Measurements from ENCODE around the gene ADAMTS18.

ADAMTS18 gene

DNA sequence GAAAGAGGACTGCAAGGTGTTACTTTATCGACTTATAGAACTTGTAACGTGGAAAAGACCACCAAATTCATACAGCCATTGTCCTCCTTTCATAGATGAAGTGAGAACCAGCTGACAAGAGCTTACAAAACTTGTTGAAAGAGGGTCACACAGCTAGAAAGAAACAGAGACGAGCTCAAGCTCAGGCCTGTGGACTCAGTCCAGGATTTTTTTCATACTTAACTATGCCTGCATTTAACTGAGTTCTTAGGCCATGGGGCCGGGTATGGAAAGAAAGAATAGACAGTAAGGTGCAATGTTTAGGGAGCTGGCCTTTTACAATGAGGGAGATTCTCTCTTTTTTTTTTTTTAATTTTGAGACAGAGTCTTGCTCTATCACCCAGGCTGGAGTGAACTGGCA lies 106.1 kb downstream of the ADAMTS18 start:
- DNase-seq (ENCODE audit: low read depth in 2 of 2) = no peak

GRCh38 chr16:77328274-77328673 lies 106.6 kb downstream of the ADAMTS18 start:
- no peak for DNase-seq (ENCODE audit: low read depth in 2 of 2)

GRCh38 chr16:77327717-77328116 lies 107.1 kb downstream of the ADAMTS18 start:
- no peak for DNase-seq (ENCODE audit: low read depth in 2 of 2)

- no peak for DNase-seq (ENCODE audit: low read depth in 2 of 2)
These were observed 110.1 kb downstream of the ADAMTS18 start for GRCh38 chr16:77324729-77325128.

GRCh38 chr16:77323695-77324094 lies 111.1 kb downstream of the ADAMTS18 start:
- no peak for DNase-seq (ENCODE audit: low read depth in 2 of 2)

- no peak for DNase-seq (ENCODE audit: low read depth in 2 of 2)
These were observed 112.1 kb downstream of the ADAMTS18 start for GRCh38 chr16:77322757-77323156.

DNA sequence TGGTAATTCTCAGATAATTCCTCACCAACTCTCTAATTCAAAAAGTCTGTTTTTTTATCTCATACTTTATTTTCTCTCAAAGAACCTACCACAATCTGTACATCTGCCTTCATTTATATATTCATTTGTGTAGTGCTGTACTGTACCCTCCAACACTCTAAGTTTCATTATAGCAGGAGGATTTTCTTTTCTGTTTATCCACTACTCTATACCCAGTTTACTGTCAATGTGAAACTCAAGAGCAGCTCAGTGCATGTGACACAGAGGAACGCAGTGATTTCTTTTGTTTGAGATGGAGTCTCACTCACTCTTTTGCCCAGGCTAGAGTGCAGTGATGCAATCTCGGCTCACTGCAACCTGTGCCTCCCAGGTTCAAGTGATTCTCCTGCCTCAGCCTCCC lies 117.8 kb downstream of the ADAMTS18 start:
- DNase-seq (ENCODE audit: low read depth in 2 of 2) = no peak

DNA sequence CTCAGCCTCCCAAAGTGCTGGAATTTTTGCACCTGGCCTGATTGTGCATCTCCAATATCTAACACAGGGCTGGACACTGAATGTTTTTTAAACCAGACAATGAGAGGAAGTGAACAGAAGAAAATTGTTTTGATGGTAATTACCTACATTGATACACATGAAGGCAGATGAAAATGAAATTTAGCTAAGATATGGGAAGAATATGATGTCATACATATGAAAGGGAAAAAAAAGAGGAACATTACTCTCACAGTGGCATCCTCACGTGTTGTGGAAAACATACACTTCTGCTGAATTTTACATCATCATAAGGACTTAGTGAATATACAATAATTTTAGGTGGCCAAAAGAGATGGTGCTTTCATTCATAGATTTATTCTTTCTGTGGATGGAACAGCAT lies 124.0 kb downstream of the ADAMTS18 start:
- DNase-seq (ENCODE audit: low read depth in 2 of 2) = no peak

- no peak for DNase-seq (ENCODE audit: low read depth in 2 of 2)
These were observed 126.7 kb downstream of the ADAMTS18 start for GRCh38 chr16:77308163-77308561.

DNA sequence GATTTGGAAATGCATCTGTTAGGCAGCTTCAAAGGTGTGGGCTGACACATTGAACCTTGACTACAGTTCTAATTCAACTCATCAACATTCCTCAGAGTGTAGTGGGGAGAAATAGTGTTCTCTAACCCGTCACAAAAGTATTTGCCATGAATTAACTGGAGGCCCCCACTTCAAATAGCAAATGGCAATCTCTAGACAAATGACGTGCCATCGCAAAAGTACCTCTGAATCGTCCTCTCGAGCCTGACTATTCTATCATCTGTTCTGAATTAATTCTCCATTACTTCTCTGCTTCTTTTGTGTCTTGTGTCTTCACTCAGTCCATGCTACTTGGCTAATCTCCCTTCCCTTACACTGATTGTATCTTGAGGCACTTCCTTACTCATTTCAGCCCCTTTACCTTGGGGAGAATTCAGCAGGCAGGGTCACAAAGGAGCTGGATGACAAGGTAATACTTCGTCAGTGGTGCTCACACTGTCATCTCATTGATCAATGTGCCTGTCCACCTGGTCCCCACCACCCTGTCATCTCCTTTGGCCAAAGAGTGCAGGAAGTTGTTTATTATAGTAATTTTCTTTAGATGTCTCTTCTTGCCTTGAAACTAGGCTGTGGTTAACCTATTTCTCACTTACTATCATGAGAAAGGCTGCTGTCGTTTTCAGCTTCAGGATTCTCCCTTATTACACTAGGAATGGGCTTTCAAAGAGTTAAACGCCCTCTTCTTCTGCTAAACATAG lies 127.2 kb downstream of the ADAMTS18 start:
- DNase-seq (ENCODE audit: low read depth in 2 of 2) = no peak

- no peak for DNase-seq (ENCODE audit: low read depth in 2 of 2)
These were observed 128.8 kb downstream of the ADAMTS18 start for GRCh38 chr16:77306075-77306474.

- no peak for DNase-seq (ENCODE audit: low read depth in 2 of 2)
These were observed 130.0 kb downstream of the ADAMTS18 start for GRCh38 chr16:77304877-77305276.

GRCh38 chr16:77304134-77304533 lies 130.7 kb downstream of the ADAMTS18 start:
- DNase-seq (ENCODE audit: low read depth in 2 of 2) = no peak

GRCh38 chr16:77302674-77303073 lies 132.2 kb downstream of the ADAMTS18 start:
- no peak for DNase-seq (ENCODE audit: low read depth in 2 of 2)

DNA sequence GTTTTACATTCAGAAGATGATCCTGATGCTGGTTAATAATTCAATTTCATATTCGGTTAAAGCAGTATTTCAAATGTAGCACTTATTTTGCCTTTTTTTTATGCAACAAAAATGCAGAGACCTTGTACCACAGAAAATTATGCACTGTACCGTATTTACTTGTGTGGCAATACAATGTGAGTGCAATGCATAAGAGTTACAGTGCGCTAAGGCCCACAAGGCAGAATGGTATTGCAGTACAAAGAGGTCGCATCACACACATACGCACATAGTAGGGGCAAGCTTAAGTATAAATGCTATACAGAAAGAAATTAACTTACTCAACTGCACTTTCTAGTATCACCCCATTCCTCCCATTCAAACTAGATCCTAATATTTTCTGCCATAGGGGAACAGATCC lies 132.6 kb downstream of the ADAMTS18 start:
- DNase-seq (ENCODE audit: low read depth in 2 of 2) = no peak

DNA sequence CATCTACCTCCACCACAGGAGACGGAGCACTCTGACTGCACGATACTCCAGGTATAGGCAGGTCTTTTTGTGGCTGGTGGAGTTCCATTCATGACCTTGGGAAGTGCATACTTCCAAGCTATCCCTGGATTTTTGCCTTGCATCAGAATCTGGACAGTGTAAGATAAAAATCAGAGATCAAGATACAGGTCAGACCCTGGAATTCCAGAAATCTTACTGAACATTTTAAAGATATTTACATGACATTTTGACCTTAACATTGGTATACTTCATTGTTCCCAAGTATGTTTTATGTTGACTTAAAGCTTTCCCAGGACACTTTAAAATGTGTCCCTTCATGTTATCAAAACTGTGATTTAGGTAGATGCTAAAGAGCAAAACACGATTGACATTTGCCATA lies 134.6 kb downstream of the ADAMTS18 start:
- DNase-seq (ENCODE audit: low read depth in 2 of 2) = no peak

- DNase-seq (ENCODE audit: low read depth in 2 of 2) = no peak
These were observed 135.4 kb downstream of the ADAMTS18 start for GRCh38 chr16:77299395-77299794.

DNA sequence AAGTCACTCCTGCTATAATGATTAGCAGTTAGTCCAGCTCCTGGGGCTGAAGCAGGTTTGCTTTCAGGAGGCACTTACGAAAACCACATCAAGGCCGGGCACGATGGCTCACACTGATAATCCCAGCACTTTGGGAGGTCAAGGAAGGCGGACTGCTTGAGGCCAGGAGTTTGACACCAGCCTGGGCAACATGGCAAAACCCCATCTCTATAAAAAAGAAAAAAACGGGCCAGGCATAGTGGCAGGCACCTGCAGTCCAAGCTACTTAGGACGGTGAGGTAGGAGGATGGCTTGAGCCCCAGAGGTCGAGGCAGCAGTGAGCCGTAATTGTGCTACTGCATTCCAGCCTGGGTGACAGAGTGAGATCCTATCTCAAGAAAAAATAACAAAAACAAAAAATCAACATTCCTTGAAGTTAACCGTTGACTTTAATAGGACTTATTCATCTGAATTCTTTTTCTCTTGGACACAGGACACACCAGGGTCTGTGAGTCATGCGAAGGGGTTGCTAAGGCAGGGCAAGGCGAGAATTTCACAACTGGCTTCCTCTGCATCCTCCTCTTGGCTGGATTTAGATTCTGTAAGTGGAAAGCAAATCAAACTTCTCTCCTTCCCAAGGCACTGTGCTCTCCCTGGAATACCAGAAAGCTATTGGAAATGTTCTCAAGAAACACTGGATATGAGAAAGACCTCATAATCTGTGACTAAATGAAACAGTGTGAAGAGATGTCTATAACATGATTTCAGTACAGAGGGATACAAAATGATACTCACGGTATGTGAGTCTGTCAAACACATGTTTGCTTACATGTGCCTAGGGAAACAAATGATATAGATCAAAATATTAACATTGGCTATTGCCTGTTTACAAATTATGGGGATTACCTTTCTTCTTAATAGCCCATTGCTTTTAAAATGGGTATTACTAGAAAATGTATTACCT lies 136.1 kb downstream of the ADAMTS18 start:
- no peak for DNase-seq (ENCODE audit: low read depth in 2 of 2)

DNA sequence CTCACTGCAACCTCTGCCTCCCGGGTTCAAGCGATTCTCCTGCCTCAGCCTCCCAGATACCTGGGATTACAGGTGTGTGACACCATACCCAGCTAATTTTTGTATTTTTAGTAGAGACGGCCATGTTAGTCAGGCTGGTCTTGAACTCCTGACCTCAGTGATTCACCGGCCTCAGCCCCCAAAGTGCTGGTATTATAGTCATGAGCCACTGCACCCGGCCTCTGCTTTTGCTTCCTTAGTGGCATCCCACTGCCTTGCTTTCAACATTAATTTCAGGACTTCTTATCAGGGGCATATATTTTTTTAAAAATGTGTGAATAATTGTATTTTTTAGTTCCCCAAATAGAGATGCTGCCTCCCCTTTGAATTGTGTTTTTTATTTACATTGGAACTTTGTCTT lies 136.8 kb downstream of the ADAMTS18 start:
- no peak for DNase-seq (ENCODE audit: low read depth in 2 of 2)

DNA sequence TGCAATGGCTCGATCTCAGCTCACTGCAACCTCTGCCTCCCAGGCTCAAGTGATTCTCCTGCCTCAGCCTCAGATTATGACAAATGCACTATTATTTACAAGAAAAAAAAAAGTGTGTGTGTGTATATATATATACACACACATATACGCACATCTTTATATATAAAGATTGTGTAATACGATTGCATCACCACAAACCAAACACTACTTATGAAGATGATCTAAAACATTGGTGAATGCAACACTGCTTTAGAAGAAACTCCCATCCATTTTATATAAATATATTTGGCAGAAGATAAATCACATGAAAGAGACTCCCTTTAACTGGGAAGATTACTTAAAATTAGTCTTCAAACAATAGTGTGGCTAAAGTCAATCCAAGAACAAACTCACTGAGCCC lies 138.9 kb downstream of the ADAMTS18 start:
- no peak for DNase-seq (ENCODE audit: low read depth in 2 of 2)

DNA sequence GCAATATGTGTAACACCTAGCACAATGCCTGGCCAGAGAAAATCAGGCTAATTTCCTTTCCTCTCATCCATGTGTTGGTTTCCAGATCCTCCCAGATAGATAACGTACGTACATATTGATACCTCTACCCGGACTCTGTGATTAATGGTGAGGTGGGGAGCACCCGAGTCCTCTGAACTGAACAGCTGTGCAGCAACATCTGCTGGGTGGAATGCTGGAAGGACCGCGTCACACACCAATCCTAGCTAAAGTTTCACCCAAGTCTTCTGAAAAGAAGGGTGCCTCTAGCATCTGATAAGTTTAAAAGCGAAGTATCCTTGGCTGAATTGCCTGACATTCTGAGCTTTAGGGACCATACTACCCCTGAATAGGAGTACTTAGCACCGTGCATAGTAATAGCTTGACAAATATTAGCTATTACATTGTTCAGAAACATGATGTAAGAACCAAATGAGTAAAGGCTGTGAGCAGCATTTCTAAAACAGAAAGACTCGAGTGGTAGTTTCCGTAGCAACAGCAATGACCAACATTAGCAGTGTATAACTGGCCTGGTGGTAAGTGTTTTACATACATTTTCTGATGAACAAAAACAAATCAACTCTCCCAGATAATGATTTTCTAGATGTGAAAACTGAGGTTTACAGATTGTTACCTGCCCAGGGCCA lies 144.3 kb downstream of the ADAMTS18 start:
- no peak for DNase-seq (ENCODE audit: low read depth in 2 of 2)

DNA sequence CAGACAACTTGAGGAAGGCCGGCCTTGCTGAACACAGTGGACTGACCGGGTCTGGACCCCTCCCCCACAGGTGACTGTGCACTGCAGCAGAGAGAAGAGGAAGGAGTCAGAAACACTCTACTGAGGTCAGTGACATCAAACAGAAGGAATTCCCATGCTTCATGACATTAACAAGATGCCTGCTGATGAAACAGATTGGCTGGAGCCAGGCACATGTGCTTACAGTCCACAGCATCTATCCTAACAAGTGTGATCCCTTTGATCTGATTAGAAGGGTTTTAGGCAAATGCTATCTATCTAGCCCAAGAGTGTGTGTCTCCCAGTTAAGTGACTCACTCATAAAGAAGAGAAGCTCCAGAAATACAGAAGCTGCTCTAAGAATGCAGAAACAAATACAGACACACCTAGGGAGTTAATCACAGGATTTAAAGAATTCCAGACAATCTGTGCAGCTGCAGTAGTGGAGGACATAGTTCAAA lies 145.5 kb downstream of the ADAMTS18 start:
- no peak for DNase-seq (ENCODE audit: low read depth in 2 of 2)

All from activated CD8-positive, alpha-beta memory T cell treated with anti-CD3 and anti-CD28 coated beads for 4 hours (primary cell).